Astrocyte of the cerebellum (primary cell): ENCODE results near the gene PMEL.
A peak's percentile ranks its signal among the peaks of the same experiment; 100 is the strongest.
"Not testable (repeated sequence)": the region's sequence is repeated elsewhere in the genome, so short reads cannot be mapped to it uniquely, and the experiment has no call there.

ENCODE experiments used
- DNase-seq: peaks from one replicate; pipeline ENCODE4 v3.0.0-alpha.2; 2011; ENCODE audit warnings: low read depth
- H3K4me3 ChIP-seq: 2 replicates; pipeline ENCODE4 v1.5.1; 2011; ENCODE audit warnings: mild to moderate bottlenecking, low read depth, low read length, moderate library complexity
- in situ Hi-C: cut with HindIII; loops from 2 replicates; pipeline ENCODE4 v1.10.0; 2017; ENCODE audit warnings: low sequenced_read_pairs
- TF ChIP-seq, protein P1 (sequence below): IDR thresholded peaks from 2 replicates; pipeline ENCODE4 v1.5.1; 2012; ENCODE audit warnings: low read length, low read depth, moderate library complexity, mild to moderate bottlenecking; ENCODE audit errors: missing control alignments

The PMEL gene

DNA sequence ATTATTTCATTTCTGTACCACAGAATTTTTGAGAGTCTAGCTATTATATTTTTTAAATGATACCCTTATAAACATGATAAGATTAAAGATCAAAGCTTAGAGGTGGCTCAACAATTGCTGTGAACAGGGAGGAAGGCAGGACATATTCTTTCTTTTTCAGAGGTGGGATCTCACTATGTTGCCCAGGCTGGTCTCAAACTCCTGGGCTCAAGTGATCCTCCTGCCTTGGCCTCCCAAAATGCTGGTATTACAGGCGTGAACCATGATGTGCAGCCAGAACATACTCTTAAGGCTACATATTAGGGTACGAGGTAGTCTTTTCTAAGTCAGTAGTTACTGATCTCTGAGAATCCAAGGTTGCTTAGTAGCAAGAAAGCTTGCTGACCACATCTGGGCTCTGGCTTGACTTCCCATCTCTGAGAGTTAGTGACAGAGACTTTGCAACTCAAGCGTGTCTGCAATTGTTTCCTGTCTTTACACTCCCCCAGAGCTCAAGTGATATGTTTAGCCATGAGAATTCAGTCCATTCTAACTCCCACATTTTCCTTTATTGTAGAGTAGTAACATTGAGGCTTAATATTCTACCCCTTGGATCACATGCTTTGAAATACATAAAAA, 16.6 kb upstream of the PMEL start:
- in situ Hi-C loops, result no loop called here
- H3K4me3 ChIP-seq, result no peak overlapping the region
- no peak for DNase-seq
- TF ChIP-seq, protein P1, sequence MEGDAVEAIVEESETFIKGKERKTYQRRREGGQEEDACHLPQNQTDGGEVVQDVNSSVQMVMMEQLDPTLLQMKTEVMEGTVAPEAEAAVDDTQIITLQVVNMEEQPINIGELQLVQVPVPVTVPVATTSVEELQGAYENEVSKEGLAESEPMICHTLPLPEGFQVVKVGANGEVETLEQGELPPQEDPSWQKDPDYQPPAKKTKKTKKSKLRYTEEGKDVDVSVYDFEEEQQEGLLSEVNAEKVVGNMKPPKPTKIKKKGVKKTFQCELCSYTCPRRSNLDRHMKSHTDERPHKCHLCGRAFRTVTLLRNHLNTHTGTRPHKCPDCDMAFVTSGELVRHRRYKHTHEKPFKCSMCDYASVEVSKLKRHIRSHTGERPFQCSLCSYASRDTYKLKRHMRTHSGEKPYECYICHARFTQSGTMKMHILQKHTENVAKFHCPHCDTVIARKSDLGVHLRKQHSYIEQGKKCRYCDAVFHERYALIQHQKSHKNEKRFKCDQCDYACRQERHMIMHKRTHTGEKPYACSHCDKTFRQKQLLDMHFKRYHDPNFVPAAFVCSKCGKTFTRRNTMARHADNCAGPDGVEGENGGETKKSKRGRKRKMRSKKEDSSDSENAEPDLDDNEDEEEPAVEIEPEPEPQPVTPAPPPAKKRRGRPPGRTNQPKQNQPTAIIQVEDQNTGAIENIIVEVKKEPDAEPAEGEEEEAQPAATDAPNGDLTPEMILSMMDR, result no peak

GRCh38 chr12:55981882-55982281, 16.0 kb upstream of the PMEL start:
- in situ Hi-C loops, DNase-seq, H3K4me3 ChIP-seq: not testable (repeated sequence)

GRCh38 chr12:55979069-55979468, 13.2 kb upstream of the PMEL start:
- H3K4me3 ChIP-seq, result no peak overlapping the region
- in situ Hi-C loops, result loop anchor here (10.0 kb wide), 1 partner anchor 56 kb away; no protein-coding TSS in a partner anchor
- no peak for DNase-seq
- TF ChIP-seq, protein P1, result no peak

- TF ChIP-seq, protein P1, result no peak
- no peak for DNase-seq
- in situ Hi-C loops, result loop anchor here (10.0 kb wide), 1 partner anchor 56 kb away; no protein-coding TSS in a partner anchor
- H3K4me3 ChIP-seq, result no peak overlapping the region
Measured at GRCh38 chr12:55978393-55978792, 12.6 kb upstream of the PMEL start.

DNA sequence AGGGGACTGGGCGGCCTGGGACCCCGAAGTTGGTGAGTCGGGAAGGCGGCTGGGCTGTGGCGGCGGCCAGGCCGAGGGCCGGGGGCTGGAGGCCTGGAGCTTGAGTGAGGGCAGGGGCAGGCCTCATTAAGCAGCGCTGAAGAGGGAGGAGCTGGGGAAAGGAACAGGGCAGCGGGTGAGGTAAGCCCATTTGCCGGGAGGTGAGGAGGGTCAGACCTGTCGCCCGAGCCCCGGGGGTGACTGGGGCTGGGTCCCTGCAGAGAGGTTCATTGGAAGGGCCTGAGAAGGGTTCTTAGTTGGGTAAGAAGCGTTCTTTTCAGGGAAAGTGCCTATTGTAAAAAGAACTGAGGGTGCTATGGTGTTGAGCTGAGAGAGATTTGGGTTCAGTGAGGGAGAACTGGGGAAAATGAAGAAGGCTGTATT, 8.5 kb upstream of the PMEL start:
- DNase-seq, result no peak
- TF ChIP-seq, protein P1, result no peak
- H3K4me3 ChIP-seq, result peak overlapping the region; percentile 95
- in situ Hi-C loops, result loop anchor here (10.0 kb wide), 1 partner anchor 60 kb away; no protein-coding TSS in a partner anchor

DNA sequence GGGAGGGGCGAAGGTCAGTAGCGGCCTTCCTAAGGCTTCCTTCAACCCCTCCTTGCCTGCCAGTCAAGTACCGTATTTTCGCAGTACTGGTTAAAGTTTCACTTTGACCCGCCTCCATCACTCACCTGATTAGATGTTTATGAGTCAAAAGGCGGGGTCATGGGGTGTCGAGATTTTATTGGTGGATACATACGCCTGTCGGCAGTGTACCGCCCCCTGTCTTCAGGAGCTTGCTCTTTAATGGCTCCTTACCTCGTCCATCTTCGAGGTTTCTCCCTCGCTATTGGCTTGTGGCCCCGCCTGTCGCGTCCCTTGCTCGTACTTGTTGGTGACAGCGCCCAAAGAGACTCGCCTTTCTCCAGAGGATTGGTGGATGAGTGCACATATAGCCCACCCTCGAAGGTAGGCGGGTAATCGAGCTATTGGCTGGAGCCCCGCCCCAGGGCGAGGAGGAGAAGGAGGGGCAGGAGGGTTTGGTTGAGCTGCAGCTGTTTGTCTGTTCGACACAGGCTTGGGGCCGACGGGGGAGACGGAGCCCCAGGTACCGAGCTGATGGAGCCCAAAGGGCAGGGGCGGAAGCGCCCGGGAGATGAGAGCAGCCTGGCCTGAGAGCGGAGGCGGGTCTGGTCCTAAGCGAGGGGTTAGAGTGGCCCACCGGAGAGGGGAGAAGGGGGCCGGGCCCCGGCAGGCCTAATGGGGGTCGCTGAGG, 7.9 kb upstream of the PMEL start, which contains the start of gene RAB5B:
Gene RAB5B (plus strand): TSS at position 480 of the 709 bp plus-strand sequence. CDS start 12,883 bp downstream, outside the sequence.
- peak within 1 kb of the TSS; percentile 95 for H3K4me3 ChIP-seq
- TF ChIP-seq, protein P1, result no peak
- in situ Hi-C loops, result loop anchor here (10.0 kb wide), 1 partner anchor 61 kb away; no protein-coding TSS in a partner anchor
- peak; percentile 100 for DNase-seq
